Measurements from ENCODE around the gene ARHGEF28.

ARHGEF28 gene

GRCh38 chr5:73749485-73750270, 123.7 kb downstream of the ARHGEF28 start:
- Histone ChIP-seq H3K27me3 (ENCODE audit: control insufficient read depth, insufficient read depth, low read length) (no peaks in the 10 kb centered on the region), H3K36me3 (ENCODE audit: control insufficient read depth, low read depth, low read length) (no peaks in the 10 kb centered on the region), H3K4me3 (ENCODE audit: low read length) (no peak overlapping the region), H3K9me3 (ENCODE audit: control insufficient read depth, low read depth, low read length) (no peaks in the 10 kb centered on the region), H3K27ac (ENCODE audit: low read length) (no peak overlapping the region), H3K4me1 (ENCODE audit: control insufficient read depth, low read depth, low read length) (peaks cover 10% of the 10 kb centered on the region), H3K9ac (ENCODE audit: low read length) (no peak overlapping the region)

- peaks cover 10% of the 10 kb centered on the region for H3K4me1 ChIP-seq (ENCODE audit: control insufficient read depth, low read depth, low read length)
Measured at GRCh38 chr5:73751254-73751914, 125.4 kb downstream of the ARHGEF28 start.

GRCh38 chr5:73754254-73754653, 128.3 kb downstream of the ARHGEF28 start:
- H3K27ac ChIP-seq (ENCODE audit: low read length): no peak overlapping the region
- no peaks in the 10 kb centered on the region for H3K36me3 ChIP-seq (ENCODE audit: control insufficient read depth, low read depth, low read length)
- no peaks in the 10 kb centered on the region for H3K27me3 ChIP-seq (ENCODE audit: control insufficient read depth, insufficient read depth, low read length)
- H3K4me3 ChIP-seq (ENCODE audit: low read length): no peak overlapping the region
- no peak overlapping the region for H3K9ac ChIP-seq (ENCODE audit: low read length)
- no peaks in the 10 kb centered on the region for H3K4me1 ChIP-seq (ENCODE audit: control insufficient read depth, low read depth, low read length)
- H3K9me3 ChIP-seq (ENCODE audit: control insufficient read depth, low read depth, low read length): no peaks in the 10 kb centered on the region

More at GRCh38 chr5:73751254-73751914, 125.4 kb downstream of the ARHGEF28 start:
- Histone ChIP-seq H3K27me3 (ENCODE audit: control insufficient read depth, insufficient read depth, low read length) (no peaks in the 10 kb centered on the region), H3K9me3 (ENCODE audit: control insufficient read depth, low read depth, low read length) (no peaks in the 10 kb centered on the region), H3K27ac (ENCODE audit: low read length) (no peak overlapping the region), H3K36me3 (ENCODE audit: control insufficient read depth, low read depth, low read length) (no peaks in the 10 kb centered on the region), H3K9ac (ENCODE audit: low read length) (no peak overlapping the region), H3K4me3 (ENCODE audit: low read length) (no peak overlapping the region)

DNA sequence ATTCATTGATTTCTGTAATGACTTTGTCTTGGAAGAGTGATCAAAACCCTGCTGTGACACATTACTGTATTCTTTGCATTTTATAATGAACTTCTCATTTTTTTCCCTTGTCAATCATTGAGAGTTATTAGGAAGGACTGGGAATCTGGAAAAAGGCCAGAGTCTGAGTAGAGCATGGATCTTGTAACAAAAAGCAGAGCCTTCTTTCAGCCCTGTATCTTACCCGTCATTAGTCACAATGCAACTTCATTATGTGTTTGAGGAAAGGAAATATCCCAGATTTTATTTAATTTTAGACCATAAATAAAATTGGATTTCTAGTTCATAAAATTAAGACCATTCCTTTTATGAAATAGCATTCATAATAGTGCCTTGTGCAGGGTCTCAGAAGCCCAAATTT, 131.4 kb downstream of the ARHGEF28 start:
- no peaks in the 10 kb centered on the region for H3K9me3 ChIP-seq (ENCODE audit: control insufficient read depth, low read depth, low read length)
- no peaks in the 10 kb centered on the region for H3K27me3 ChIP-seq (ENCODE audit: control insufficient read depth, insufficient read depth, low read length)
- no peak overlapping the region for H3K9ac ChIP-seq (ENCODE audit: low read length)
- H3K4me3 ChIP-seq (ENCODE audit: low read length): no peak overlapping the region
- no peak overlapping the region for H3K27ac ChIP-seq (ENCODE audit: low read length)
- no peaks in the 10 kb centered on the region for H3K4me1 ChIP-seq (ENCODE audit: control insufficient read depth, low read depth, low read length)
- no peaks in the 10 kb centered on the region for H3K36me3 ChIP-seq (ENCODE audit: control insufficient read depth, low read depth, low read length)

GRCh38 chr5:73759771-73760170, 133.8 kb downstream of the ARHGEF28 start:
- no peaks in the 10 kb centered on the region for H3K36me3 ChIP-seq (ENCODE audit: control insufficient read depth, low read depth, low read length)
- H3K4me1 ChIP-seq (ENCODE audit: control insufficient read depth, low read depth, low read length): no peaks in the 10 kb centered on the region
- no peak overlapping the region for H3K27ac ChIP-seq (ENCODE audit: low read length)
- no peaks in the 10 kb centered on the region for H3K9me3 ChIP-seq (ENCODE audit: control insufficient read depth, low read depth, low read length)
- no peak overlapping the region for H3K4me3 ChIP-seq (ENCODE audit: low read length)
- H3K27me3 ChIP-seq (ENCODE audit: control insufficient read depth, insufficient read depth, low read length): no peaks in the 10 kb centered on the region
- H3K9ac ChIP-seq (ENCODE audit: low read length): no peak overlapping the region

GRCh38 chr5:73763300-73764032, 137.5 kb downstream of the ARHGEF28 start:
- Histone ChIP-seq H3K4me3 (ENCODE audit: low read length) (no peak overlapping the region), H3K9ac (ENCODE audit: low read length) (no peak overlapping the region), H3K9me3 (ENCODE audit: control insufficient read depth, low read depth, low read length) (peaks cover 13% of the 10 kb centered on the region), H3K4me1 (ENCODE audit: control insufficient read depth, low read depth, low read length) (no peaks in the 10 kb centered on the region), H3K27me3 (ENCODE audit: control insufficient read depth, insufficient read depth, low read length) (no peaks in the 10 kb centered on the region), H3K36me3 (ENCODE audit: control insufficient read depth, low read depth, low read length) (no peaks in the 10 kb centered on the region), H3K27ac (ENCODE audit: low read length) (no peak overlapping the region)

DNA sequence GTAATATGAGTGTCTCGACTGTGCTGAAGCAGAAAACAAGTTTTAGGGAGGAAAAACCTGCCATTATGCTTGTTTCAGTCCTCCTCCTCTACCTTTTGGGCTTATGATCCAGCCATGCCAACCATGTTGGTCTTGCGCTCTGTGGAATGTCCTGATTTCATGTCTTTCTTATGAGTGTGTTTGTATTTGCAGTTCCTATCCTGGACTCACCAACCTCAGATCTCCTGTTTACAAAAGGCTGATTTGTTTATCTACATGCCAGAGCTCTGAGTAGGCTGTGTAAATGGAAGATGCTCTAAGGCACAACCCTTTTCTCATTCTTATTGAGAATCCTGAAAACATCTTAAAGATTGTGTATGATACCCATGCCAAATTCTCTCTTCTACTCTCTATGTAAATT, 138.6 kb downstream of the ARHGEF28 start:
- H3K9ac ChIP-seq (ENCODE audit: low read length): no peak overlapping the region
- H3K4me3 ChIP-seq (ENCODE audit: low read length): no peak overlapping the region
- peaks cover 13% of the 10 kb centered on the region for H3K9me3 ChIP-seq (ENCODE audit: control insufficient read depth, low read depth, low read length)
- no peaks in the 10 kb centered on the region for H3K27me3 ChIP-seq (ENCODE audit: control insufficient read depth, insufficient read depth, low read length)
- no peaks in the 10 kb centered on the region for H3K4me1 ChIP-seq (ENCODE audit: control insufficient read depth, low read depth, low read length)
- no peak overlapping the region for H3K27ac ChIP-seq (ENCODE audit: low read length)
- no peaks in the 10 kb centered on the region for H3K36me3 ChIP-seq (ENCODE audit: control insufficient read depth, low read depth, low read length)

GRCh38 chr5:73764996-73765395, 139.0 kb downstream of the ARHGEF28 start:
- peaks cover 13% of the 10 kb centered on the region for H3K9me3 ChIP-seq (ENCODE audit: control insufficient read depth, low read depth, low read length)
- no peak overlapping the region for H3K27ac ChIP-seq (ENCODE audit: low read length)
- no peaks in the 10 kb centered on the region for H3K27me3 ChIP-seq (ENCODE audit: control insufficient read depth, insufficient read depth, low read length)
- no peaks in the 10 kb centered on the region for H3K36me3 ChIP-seq (ENCODE audit: control insufficient read depth, low read depth, low read length)
- no peaks in the 10 kb centered on the region for H3K4me1 ChIP-seq (ENCODE audit: control insufficient read depth, low read depth, low read length)
- H3K9ac ChIP-seq (ENCODE audit: low read length): no peak overlapping the region
- H3K4me3 ChIP-seq (ENCODE audit: low read length): no peak overlapping the region

DNA sequence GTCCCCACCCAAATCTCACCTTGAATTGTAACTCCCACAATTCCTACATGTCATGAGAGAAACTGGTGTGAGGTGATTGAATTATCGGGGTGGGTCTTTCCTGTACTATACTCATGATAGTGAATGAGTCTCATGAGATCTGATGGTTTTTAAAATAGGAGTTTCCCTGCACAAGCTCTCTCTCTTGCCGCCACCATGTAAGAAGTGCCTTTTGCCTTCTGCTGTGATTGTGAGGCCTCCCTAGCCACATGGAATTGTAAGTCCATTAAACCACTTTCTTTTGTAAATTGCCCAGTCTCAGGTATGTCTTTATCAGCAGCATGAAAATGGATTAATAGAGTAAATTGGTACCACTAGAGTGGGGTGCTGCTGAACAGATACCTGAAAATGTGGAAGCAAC, 140.9 kb downstream of the ARHGEF28 start:
- H3K27ac ChIP-seq (ENCODE audit: low read length): no peak overlapping the region
- H3K27me3 ChIP-seq (ENCODE audit: control insufficient read depth, insufficient read depth, low read length): no peaks in the 10 kb centered on the region
- no peaks in the 10 kb centered on the region for H3K36me3 ChIP-seq (ENCODE audit: control insufficient read depth, low read depth, low read length)
- H3K9me3 ChIP-seq (ENCODE audit: control insufficient read depth, low read depth, low read length): peaks cover 13% of the 10 kb centered on the region
- no peak overlapping the region for H3K4me3 ChIP-seq (ENCODE audit: low read length)
- H3K4me1 ChIP-seq (ENCODE audit: control insufficient read depth, low read depth, low read length): no peaks in the 10 kb centered on the region
- H3K9ac ChIP-seq (ENCODE audit: low read length): no peak overlapping the region

GRCh38 chr5:73770172-73771025, 144.4 kb downstream of the ARHGEF28 start:
- no peak overlapping the region for H3K27ac ChIP-seq (ENCODE audit: low read length)
- H3K9ac ChIP-seq (ENCODE audit: low read length): no peak overlapping the region
- no peaks in the 10 kb centered on the region for H3K36me3 ChIP-seq (ENCODE audit: control insufficient read depth, low read depth, low read length)

GRCh38 chr5:73774924-73775323, 148.9 kb downstream of the ARHGEF28 start:
- H3K36me3 ChIP-seq (ENCODE audit: control insufficient read depth, low read depth, low read length): no peaks in the 10 kb centered on the region

More at GRCh38 chr5:73770172-73771025, 144.4 kb downstream of the ARHGEF28 start:
- Histone ChIP-seq H3K4me1 (ENCODE audit: control insufficient read depth, low read depth, low read length) (no peaks in the 10 kb centered on the region), H3K27me3 (ENCODE audit: control insufficient read depth, insufficient read depth, low read length) (no peaks in the 10 kb centered on the region), H3K4me3 (ENCODE audit: low read length) (no peak overlapping the region), H3K9me3 (ENCODE audit: control insufficient read depth, low read depth, low read length) (peaks cover 13% of the 10 kb centered on the region)

More at GRCh38 chr5:73774924-73775323, 148.9 kb downstream of the ARHGEF28 start:
- H3K4me3 ChIP-seq (ENCODE audit: low read length): no peak overlapping the region
- H3K9ac ChIP-seq (ENCODE audit: low read length): no peak overlapping the region
- H3K27me3 ChIP-seq (ENCODE audit: control insufficient read depth, insufficient read depth, low read length): no peaks in the 10 kb centered on the region
- H3K27ac ChIP-seq (ENCODE audit: low read length): no peak overlapping the region
- H3K9me3 ChIP-seq (ENCODE audit: control insufficient read depth, low read depth, low read length): no peaks in the 10 kb centered on the region
- H3K4me1 ChIP-seq (ENCODE audit: control insufficient read depth, low read depth, low read length): no peaks in the 10 kb centered on the region

All from iPS-18a (cell line).